PFSK-1 (cell line): ENCODE data around the gene BRMS1L.

ENCODE experiments used
- POLR2AphosphoS5 ChIP-seq: IDR thresholded peaks from 2 replicates; pipeline ENCODE4 v1.6.1; 2012; ENCODE audit warnings: low read depth, mild to moderate bottlenecking, control low read depth, low read length, moderate library complexity
- SIN3A ChIP-seq: IDR thresholded peaks from 2 replicates; pipeline ENCODE4 v1.6.1; 2012; ENCODE audit warnings: mild to moderate bottlenecking, low read length, moderate library complexity, borderline replicate concordance; ENCODE audit not compliant: insufficient read depth
- TAF1 ChIP-seq: IDR thresholded peaks from 2 replicates; pipeline ENCODE4 v1.6.1; 2012; ENCODE audit warnings: low read length, control low read depth, borderline replicate concordance; ENCODE audit not compliant: insufficient read depth
- TF ChIP-seq, protein P1 (sequence below), 2 experiments: IDR thresholded peaks; 2 replicates each; pipeline versions ENCODE4 v1.6.1 to v1.8.0; 2011 to 2012; ENCODE audit warnings: low read depth in 2 of 2, low read length in 2 of 2, control low read depth in 1 of 2, inconsistent platforms in 1 of 2, mild to moderate bottlenecking in 1 of 2, moderate library complexity in 1 of 2; ENCODE audit not compliant: insufficient read depth in 1 of 2

DNA sequence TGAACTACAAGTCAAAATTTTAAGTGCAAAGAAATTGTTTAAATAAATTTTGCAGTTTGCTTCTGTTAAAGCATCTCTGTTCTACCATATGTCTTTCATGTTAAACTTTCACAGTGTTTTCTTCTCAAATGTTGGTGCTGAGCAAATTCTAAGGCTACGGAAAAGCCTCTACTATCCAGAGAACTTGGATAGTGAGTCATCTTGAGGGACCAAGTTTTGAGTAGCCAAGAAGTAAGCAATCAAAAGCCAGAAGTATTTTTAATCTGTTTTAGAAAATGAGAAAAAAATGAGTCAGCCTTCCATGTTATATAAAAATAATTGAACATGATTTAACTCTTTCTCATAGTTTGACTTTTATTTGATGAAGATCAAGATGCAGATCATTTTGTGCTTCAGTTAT, 3.3 kb downstream of the BRMS1L start:
- TF ChIP-seq SIN3A (no peak), POLR2AphosphoS5 (no peak), TAF1 (no peak)
- TF ChIP-seq, protein P1, sequence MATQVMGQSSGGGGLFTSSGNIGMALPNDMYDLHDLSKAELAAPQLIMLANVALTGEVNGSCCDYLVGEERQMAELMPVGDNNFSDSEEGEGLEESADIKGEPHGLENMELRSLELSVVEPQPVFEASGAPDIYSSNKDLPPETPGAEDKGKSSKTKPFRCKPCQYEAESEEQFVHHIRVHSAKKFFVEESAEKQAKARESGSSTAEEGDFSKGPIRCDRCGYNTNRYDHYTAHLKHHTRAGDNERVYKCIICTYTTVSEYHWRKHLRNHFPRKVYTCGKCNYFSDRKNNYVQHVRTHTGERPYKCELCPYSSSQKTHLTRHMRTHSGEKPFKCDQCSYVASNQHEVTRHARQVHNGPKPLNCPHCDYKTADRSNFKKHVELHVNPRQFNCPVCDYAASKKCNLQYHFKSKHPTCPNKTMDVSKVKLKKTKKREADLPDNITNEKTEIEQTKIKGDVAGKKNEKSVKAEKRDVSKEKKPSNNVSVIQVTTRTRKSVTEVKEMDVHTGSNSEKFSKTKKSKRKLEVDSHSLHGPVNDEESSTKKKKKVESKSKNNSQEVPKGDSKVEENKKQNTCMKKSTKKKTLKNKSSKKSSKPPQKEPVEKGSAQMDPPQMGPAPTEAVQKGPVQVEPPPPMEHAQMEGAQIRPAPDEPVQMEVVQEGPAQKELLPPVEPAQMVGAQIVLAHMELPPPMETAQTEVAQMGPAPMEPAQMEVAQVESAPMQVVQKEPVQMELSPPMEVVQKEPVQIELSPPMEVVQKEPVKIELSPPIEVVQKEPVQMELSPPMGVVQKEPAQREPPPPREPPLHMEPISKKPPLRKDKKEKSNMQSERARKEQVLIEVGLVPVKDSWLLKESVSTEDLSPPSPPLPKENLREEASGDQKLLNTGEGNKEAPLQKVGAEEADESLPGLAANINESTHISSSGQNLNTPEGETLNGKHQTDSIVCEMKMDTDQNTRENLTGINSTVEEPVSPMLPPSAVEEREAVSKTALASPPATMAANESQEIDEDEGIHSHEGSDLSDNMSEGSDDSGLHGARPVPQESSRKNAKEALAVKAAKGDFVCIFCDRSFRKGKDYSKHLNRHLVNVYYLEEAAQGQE (IDR thresholded peaks at IDR 0.05; ENCODE audit: insufficient read depth in 1 of 2, low read depth in 2 of 2, low read length in 2 of 2) = no peak
